ENCODE measurements around the gene FN1. TPM values are rescaled to one million over a fixed set of nuclear protein-coding genes. Genes with fewer than 3 reads are reported as not detected.

Gene FN1
- total RNA-seq, 4 donors from 2014 or later: 89.1 to 312 (median 156) TPM

DNA sequence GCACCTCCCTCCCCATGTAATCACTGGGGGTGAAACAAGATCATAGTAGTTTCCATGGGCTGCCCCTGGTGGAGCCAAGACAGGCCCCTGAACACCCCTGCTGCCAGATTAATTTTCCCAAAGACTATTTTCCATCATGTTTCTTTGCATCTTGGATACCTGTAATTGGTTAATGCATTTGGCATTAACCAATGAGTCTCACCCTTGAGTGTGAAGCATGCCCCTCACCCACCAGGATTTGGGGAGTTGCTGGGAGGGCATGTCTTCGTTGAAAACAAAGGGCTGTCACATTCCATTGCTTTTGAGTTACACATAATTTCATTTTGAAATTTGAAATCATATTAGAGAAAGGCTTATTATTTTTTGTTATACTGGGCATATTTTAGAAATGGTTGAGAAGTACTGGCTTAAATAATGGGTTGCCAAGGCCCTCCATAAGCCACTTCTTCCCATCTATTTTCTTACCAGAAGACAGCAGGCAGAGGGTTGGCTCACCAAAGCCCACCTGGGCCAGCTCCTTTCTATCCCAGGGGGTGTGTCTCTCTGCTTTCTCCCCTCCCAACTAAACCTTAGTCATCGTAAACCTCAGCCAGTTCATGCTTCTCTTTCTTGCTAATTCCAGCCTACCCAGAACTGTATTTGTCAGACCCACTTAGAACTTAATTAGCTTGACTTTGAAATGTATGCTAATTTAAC lies 72.3 kb downstream of the FN1 start:
- no peak overlapping the region for H3K27ac ChIP-seq
- H3K36me3 ChIP-seq: peaks cover 7 to 15% of the 10 kb centered on the region in 2 donors
- 85 to 87% methylated on average over 2 of the region's 2 CpGs for WGBS, 2 donors

DNA sequence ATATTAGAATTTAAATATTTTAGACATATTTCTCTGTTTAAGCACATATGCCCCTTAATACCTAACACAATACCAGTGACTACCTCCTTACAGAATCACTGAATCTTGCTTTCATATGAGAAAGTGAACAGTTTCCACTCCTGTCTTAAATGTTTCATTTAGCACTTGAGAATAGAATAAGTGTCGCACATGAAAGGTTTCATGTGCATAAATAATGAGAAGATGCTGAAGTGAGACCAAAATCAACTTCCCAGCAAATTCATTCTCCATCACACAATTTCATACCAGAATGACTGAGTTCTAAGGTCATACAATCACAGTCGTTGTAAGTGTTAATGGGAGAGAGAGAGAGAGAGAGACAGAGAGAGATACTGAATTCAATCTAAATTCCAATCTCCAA lies 72.8 kb downstream of the FN1 start:
- peaks cover 7 to 13% of the 10 kb centered on the region in 2 donors for H3K36me3 ChIP-seq
- no peaks in the 10 kb centered on the region for H3K27me3 ChIP-seq
- H3K27ac ChIP-seq: no peak overlapping the region
- no peak overlapping the region for H3K4me3 ChIP-seq (replicated peaks in 1 of 3)
- WGBS, 2 donors: 80 to 89% methylated on average over 2 of the region's 2 CpGs
- H3K4me1 ChIP-seq: no peaks in the 10 kb centered on the region
- no peak for TF ChIP-seq POLR2A (IDR thresholded peaks at IDR 0.05)
- TF ChIP-seq, protein P1, sequence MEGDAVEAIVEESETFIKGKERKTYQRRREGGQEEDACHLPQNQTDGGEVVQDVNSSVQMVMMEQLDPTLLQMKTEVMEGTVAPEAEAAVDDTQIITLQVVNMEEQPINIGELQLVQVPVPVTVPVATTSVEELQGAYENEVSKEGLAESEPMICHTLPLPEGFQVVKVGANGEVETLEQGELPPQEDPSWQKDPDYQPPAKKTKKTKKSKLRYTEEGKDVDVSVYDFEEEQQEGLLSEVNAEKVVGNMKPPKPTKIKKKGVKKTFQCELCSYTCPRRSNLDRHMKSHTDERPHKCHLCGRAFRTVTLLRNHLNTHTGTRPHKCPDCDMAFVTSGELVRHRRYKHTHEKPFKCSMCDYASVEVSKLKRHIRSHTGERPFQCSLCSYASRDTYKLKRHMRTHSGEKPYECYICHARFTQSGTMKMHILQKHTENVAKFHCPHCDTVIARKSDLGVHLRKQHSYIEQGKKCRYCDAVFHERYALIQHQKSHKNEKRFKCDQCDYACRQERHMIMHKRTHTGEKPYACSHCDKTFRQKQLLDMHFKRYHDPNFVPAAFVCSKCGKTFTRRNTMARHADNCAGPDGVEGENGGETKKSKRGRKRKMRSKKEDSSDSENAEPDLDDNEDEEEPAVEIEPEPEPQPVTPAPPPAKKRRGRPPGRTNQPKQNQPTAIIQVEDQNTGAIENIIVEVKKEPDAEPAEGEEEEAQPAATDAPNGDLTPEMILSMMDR (IDR thresholded peaks at IDR 0.05): no peak
- DNase-seq: no peak
- intact Hi-C loops (cut with DNase I): no loop called here
- no peaks in the 10 kb centered on the region for H3K9me3 ChIP-seq

More for the DNA sequence above, 72.3 kb downstream of the FN1 start:
- TF ChIP-seq, protein P1 (IDR thresholded peaks at IDR 0.05): no peak
- no peak for TF ChIP-seq POLR2A (IDR thresholded peaks at IDR 0.05)
- H3K27me3 ChIP-seq: no peaks in the 10 kb centered on the region
- H3K4me3 ChIP-seq (replicated peaks in 1 of 3): no peak overlapping the region
- H3K4me1 ChIP-seq: no peaks in the 10 kb centered on the region
- DNase-seq: no peak
- intact Hi-C loops (cut with DNase I): no loop called here
- no peaks in the 10 kb centered on the region for H3K9me3 ChIP-seq

DNA sequence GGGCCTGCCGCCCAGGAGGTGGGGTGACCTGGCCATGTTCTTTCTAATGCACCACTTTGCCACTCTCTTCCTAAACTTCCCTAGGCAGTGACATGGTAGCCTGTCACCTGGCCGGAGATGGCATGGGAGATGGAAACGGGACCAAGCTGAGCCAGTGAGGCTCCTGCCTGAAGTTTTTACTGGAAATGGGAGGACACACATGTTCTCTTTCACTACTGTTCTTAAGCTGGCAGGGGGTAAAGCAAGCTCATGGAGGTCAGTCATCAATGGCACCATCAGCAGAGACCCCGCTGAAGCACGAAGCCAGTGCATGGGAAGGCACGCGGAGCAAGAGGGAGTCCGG lies 73.3 kb downstream of the FN1 start:
- no peak for TF ChIP-seq POLR2A (IDR thresholded peaks at IDR 0.05)
- TF ChIP-seq, protein P1 (IDR thresholded peaks at IDR 0.05): no peak
- intact Hi-C loops (cut with DNase I): no loop called here
- Histone ChIP-seq H3K4me3 (replicated peaks in 1 of 3) (no peak overlapping the region), H3K27me3 (no peaks in the 10 kb centered on the region), H3K9me3 (no peaks in the 10 kb centered on the region), H3K4me1 (no peaks in the 10 kb centered on the region), H3K27ac (no peak overlapping the region), H3K36me3 (peaks cover 7 to 8% of the 10 kb centered on the region in 2 donors)
- WGBS, 2 donors: 97 to 98% methylated on average over 8 of the region's 8 CpGs
- no peak for DNase-seq

DNA sequence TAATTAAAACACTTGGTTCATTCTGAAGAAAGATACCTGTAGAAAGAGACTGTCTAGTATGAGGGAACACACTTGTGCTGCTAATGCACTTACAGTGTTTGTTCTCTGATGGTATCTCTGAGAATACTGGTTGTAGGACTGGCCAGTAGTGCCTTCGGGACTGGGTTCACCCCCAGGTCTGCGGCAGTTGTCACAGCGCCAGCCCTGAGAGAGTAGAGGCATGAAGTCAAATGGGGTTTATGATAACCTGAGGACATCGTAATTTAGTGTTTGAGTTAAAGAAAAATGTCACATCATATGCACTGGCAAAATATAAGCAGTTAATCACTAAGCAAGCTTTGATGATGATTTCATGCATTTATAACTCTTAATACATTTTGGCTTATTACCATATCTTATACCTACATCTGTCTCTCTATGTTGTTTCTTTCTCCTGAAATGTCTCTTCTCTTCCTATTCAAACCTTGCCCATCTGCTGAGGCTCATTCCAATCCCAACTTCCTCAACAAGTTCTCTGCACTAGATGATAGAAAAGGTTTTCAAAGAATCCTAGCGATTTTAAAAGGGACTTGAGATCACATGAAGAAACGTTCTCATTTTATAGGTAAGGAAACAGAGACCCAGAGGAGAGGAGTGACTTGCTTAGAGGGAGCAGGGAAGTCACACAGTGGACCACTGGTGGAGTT lies 73.8 kb downstream of the FN1 start:
- peaks cover 5 to 7% of the 10 kb centered on the region in 2 donors for H3K36me3 ChIP-seq
- H3K27me3 ChIP-seq: no peaks in the 10 kb centered on the region
- no peaks in the 10 kb centered on the region for H3K9me3 ChIP-seq
- no peak overlapping the region for H3K27ac ChIP-seq
- no peak for DNase-seq
- no peak overlapping the region for H3K4me3 ChIP-seq (replicated peaks in 1 of 3)
- TF ChIP-seq, protein P1 (IDR thresholded peaks at IDR 0.05): no peak
- no peak for TF ChIP-seq POLR2A (IDR thresholded peaks at IDR 0.05)
- H3K4me1 ChIP-seq: no peaks in the 10 kb centered on the region
- 72 to 80% methylated on average over 6 of the region's 6 CpGs for WGBS, 2 donors
- intact Hi-C loops (cut with DNase I): no loop called here

DNA sequence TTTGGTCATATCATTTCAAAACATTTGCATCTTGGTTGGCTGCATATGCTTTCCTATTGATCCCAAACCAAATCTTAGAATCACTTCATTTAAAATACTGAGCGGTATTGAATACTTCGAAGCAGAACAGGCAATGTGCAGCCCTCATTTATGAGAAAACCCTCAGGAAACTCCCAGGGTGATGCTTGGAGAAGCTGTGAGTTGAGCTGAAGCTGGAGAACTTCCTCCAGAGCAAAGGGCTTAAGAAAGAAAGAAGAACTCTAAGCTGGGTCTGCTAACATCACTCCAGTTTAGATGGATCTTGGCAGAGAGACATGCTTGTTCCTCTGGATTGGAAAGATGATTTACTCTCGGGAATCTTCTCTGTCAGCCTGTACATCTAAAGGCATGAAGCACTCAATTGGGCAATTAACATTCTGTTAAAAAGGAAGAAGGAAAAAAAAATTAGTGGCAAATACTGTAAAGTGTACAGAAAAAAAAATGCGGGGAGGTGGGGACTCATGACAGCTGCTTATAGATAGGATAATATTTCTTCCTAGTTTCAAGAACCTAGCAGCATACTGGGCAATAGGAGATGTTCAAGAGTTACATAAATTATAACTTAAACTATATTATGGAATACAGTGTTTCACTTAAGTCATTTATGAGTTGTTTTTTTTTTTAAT lies 74.5 kb downstream of the FN1 start:
- DNase-seq: no peak
- intact Hi-C loops (cut with DNase I): no loop called here
- Histone ChIP-seq H3K9me3 (no peaks in the 10 kb centered on the region), H3K27me3 (no peaks in the 10 kb centered on the region), H3K36me3 (peaks cover 5 to 7% of the 10 kb centered on the region in 2 donors), H3K4me3 (replicated peaks in 1 of 3) (no peak overlapping the region), H3K27ac (no peak overlapping the region), H3K4me1 (no peaks in the 10 kb centered on the region)
- 91 to 94% methylated on average over 4 of the region's 4 CpGs for WGBS, 2 donors
- TF ChIP-seq, protein P1 (IDR thresholded peaks at IDR 0.05): no peak
- no peak for TF ChIP-seq POLR2A (IDR thresholded peaks at IDR 0.05)

All from thyroid gland (tissue), 4 donors.